HG02610 (cell line): ENCODE data around the gene RNF7.
A peak's percentile ranks its signal among the peaks of the same experiment; 100 is the strongest.
"Not testable (repeated sequence)": the region's sequence is repeated elsewhere in the genome, so short reads cannot be mapped to it uniquely, and the experiment has no call there.

Experiments used
- ATAC-seq: cut with Tn5 transposase; IDR thresholded peaks from one replicate; pipeline ENCODE4 v1.9.1; 2021; ENCODE audit warnings: mild to moderate bottlenecking, moderate library complexity; ENCODE audit not compliant: unreplicated experiment

The RNF7 gene

DNA sequence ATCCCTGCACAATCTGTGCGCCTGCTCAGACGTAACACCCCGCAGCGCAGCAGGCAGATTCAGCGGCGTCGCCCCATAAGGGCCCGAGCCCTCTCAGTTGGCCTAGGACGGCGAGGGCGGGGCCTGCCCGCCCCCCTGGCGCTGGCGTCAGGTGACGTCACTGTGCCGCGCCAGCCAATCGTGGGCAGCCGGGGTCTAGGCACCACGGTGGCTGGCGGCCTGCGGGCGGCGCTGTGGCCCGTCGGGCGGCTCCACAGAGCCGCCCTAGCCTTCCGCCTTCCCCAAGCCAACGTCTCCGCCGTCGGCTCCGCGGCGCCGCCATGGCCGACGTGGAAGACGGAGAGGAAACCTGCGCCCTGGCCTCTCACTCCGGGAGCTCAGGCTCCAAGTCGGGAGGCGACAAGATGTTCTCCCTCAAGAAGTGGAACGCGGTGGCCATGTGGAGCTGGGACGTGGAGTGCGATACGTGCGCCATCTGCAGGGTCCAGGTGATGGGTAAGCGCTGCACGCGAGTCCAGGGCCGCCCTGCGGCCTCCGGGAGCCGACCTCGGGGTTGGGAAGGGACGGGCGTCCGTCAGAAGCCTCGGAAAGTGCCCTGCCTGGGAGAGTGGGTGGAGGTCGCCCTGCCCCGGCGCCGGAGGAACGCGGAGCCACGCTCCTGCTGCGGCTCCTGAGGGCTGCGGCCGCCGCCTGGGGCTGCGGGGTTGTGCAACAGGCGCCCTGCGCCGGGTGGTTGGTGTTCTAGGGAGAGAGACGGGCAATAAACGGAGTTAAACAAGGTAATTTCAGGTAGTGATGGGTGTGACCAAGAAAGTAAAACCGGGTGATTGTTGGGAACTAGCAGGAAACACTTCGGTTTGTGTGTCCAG is at the start of gene RNF7:
Gene RNF7 (plus strand): TSS at position 277 of the 869 bp plus-strand sequence. CDS start 44 bp downstream, at position 321.
- ATAC-seq: peak; percentile 98

DNA sequence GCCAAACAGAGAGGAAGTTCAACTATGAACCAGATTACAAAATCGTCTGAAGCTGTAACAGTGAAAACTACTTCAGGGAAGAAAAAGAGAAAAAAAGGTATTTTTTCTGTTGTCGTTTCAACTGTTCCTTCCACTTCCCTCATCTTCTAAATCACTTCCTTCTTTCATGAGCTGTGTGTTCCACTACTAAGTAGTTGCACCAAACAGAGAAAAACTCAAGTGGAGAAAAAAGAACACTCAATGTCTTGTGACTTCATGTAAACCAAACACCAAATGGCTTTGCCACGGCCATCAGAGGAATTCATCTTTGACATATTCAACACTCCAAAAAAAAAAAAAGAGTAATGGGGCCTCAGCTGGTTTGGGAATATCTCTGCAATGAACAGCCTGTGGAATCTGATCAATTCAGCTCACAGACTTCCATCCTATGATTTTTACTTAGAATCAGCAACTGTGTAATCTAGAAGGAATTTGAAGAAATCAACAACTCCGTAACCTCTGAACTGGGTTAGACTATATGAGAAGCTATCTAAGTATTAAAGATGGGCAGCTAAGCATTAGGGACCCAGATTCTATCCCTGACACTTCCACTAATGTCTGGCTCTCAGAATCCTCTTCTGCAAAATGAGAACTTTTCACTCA is 47.5 kb upstream of the RNF7 start:
- no peak for ATAC-seq

DNA sequence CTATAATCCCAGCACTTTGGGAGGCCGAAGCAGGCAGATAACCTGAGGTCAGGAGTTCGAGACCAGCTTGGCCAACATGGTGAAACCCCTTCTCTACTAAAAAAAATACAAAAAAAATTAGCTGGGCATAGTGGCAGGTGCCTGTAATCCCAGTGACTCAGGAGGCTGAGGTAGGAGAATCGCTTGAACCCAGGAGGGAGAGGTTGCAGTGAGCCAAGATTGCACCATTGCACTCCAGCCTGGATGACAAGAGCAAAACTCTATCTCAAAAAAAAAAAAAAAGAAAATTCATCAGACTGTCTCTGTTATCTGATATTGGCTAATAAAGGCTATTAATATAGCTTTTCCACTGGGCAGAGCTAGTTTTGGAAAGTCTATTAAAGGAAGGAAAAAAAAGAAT is 46.6 kb upstream of the RNF7 start:
- not testable (repeated sequence) for ATAC-seq

DNA sequence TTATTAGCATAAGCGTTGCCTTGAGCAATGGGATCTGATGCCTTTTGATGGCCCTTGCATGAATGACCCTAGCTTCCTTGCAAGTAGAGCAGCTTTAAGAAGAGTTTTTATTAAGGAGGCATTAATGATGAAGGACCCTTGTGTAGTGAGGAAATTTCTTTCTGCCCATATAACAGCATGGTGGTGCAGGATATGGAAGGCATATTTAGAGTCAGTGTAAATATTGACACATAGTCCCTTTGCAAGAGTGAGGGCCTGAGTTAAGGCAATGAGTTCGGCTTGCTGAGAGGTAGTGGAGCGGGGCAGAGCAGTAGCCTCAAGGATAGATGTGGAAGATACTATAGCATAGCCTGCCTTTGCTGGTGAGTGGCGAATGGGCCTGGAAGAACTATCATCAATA is 45.1 kb upstream of the RNF7 start:
- ATAC-seq: not testable (repeated sequence)

DNA sequence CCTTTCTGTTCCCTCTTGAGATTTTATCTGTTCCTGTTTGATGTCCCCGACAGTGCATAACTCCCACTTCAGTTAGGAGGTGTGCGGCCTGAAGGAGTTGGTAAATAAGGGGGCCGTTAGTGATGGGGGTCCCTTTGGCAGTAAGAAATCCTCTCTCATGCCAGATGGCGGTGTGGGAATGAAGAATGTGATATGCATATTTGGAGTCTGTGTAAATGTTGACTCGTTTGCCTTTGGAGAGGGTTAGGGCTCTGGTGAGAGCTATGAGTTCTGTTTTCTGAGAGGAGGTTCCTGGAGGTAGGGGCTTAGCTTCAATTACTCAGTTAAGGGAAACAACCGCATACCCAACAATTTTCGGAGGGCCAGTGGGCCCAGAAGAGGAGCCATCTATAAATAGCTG is 38.8 kb upstream of the RNF7 start:
- ATAC-seq: no peak

DNA sequence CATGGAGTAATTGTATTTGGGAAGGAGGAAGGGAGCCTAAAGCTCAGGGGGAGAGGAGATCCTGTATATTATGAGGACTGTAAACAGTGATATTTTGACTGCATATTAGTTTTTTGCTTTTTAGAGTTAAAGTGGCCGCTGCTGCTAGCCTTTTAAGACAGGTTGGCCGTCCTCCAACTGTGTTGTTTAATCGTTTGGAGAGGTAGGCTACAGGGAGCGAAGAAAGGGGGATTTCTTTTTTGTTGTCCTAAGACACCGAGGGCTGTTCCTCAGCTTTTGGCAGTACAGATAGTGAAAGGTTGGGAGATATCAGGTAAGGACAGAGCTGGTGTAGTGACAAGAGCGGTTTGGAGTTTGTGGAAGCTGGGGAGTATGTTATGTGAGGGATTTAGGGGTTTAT is 38.2 kb upstream of the RNF7 start:
- no peak for ATAC-seq

DNA sequence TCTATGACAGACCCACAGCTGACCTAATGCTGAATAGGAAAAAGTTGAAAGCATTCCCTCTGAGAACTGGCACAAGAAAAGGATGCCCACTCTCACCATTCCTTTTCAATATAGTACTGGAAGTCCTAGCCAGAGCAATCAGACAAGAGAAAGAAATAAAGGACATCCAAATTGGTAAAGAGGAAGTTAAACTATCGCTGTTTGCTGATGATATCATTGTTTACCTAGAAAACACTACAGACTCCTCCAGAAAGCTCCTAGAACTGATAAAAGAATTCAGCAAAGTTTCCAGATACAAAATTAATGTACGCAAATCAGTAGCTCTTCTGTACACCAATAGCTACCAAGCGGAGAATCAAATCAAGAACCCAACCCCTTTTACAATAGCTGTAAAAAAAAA is 34.7 kb upstream of the RNF7 start:
- ATAC-seq: not testable (repeated sequence)

DNA sequence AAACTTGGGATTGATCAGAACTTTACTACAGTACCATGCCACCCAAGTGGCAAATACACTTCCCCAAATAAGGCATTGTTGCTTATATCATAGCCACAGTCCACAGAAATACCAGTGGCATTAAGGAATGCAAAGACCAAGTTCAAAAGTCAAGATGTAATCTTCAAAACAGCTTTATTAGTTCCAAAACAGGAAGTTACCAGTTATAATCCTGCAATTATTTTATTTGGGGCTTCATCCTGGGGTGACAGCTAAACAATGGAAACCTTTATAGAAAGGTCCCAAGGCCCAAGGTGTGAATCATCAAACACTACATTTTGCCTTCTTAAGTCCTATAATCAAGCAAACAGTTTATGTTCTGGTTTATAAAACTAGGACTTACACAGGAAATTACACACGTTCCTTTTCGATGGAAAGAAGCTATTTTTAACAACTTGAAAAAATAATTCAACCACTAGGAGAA is 30.3 kb upstream of the RNF7 start:
- no peak for ATAC-seq

DNA sequence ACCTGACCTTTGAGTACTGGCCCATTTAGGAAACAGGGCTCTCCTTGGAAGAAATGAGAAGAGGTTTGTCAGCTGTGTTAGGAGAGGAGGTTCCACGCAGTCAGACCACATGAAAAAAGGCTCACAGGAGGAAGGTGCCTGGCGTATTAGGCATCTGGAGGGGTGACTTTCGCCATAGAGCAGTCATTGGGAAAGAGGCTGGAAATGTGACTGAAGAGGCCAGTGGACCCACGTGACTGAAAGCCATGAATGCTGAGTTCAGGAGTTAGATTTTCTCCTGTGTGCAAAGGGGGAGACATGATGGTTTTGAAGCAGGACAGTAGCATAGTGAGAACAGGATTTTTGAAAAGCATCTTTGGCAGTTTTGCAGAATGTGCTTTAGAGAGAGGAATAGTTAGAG is 29.7 kb upstream of the RNF7 start:
- no peak for ATAC-seq

DNA sequence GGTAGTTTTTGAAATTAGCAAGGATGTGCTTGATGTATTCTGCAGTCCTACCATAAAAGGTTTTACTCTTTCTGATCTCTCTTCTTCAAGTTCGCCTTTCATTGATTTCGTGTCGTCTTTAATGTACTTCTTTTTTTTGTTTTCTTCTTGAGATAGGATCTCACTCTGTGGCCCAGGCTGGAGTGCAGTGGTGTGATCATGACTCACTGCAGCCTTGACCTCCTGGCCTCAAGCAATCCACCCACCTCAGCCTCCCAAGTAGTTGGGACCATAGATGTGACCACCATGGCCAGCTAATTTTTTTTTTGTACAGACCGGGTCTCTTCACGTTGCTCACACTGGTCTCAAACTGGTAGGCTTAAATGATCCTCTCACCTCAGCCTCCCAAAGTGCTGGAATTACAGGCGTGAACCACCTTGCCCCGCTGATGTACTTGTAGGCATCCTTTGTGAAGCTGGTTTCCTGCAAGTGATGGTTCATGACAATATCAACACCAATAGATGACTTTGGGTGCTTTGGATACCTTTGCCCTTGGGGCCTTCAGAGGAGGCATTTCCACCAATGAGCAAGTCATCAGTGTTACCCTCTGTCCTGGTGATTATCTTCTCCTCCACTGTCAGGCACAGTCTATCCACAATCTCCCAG is 28.9 kb upstream of the RNF7 start:
- ATAC-seq: no peak

DNA sequence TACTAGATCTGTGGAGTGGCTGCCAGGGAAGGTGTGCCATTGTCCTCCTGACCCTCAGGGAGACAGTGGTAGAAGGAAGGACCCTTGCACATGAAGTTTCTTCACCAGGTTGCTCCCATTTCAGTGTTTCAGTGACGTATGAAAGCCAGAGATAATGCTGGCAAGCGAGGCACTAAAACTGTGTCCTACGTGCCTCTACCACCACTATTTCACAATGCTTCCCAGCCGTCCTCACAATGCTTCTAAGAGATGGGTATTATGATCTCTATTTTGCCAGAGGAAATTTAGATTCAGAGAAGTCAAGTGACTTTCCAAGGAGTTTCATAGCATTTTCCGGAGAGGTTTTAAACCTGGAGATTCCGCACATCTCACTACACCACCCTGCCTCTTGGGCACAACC is 28.0 kb upstream of the RNF7 start:
- no peak for ATAC-seq

DNA sequence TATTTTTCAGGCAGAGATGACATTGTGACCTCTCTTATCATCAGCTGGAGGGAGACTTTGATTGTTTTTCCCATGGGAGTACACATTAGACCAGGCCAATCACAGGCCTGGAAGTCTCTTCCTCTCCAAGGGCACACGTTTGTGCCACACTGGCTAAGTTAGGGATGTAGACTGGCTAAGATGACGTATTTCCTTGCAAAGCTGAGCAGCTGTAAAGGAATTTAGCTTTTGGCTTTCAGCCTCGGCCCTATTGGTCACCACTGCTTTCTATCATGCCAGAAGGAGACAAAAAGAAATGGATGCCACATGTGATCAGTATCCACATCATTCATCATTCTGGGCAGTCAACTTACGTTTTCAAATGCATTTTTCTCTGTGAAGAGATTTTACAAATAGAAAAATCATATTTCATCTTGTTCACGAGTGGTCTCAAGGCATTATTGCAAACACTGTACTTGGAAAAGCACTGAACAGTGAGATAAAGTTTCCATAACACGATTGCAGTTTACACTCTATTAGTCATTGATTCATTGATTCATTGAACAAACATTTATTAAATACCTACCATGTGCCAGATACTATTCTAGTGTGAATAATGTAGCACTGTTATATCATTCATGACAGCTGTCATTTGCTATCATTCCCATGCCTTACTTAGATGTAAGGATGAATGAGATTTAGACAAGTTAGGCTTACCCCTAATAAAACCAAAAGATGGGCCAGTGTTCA is 27.0 kb upstream of the RNF7 start:
- ATAC-seq: no peak

DNA sequence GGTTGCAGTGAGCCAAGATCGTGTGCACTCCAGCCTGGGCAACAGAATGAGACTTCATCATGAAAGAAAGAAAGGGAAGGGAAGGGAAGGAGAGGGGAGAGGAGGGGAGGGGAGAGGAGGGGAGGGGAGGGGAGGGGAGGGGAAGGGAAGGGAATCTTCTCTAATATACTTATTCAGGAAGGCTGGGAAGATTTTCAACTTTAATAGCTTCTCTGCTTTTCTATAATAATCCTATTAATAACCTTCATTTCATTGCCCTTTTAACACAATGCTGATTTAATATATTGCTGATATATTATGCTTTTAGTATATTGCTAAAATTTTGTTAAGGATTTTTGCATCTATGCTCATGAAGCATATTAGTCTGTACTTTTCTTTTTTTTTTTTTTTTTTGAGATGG is 23.4 kb upstream of the RNF7 start:
- no peak for ATAC-seq

DNA sequence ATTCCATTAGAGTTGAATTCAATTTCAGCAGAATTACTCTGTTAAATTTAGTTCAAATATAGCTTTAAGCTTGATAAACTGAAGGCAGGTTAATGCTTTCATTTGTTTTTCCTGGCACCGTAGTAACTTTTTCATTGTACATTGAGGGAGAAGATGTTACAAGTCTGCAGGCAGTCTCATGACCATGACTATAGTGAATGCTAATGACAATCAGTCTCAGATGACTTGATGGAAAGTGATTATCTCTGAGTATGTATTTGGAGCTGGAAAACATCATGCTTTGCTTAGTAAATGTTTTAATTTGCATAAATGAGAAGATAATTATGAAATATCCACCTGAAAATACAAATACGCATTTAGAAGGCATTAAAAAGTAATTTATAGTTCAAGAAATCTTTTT is 16.0 kb upstream of the RNF7 start:
- ATAC-seq: no peak

DNA sequence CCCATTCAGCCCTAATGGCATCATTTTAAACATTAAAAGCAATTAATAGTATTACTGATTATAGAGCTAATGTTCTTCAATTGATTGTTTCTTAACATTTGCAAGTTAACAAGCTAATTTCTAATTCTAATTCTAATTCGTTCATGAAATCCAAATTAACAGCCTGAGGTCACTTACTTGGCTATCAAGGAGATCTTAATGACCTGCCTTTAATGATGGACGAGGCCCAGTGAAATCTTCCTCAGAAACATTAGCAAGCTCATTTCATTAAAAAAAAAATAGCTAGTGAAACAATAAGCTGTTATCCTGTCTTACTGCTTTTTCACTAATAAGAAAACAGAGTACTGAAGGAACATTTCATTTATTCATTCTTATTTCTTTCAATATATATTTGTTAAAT is 15.4 kb upstream of the RNF7 start:
- no peak for ATAC-seq

DNA sequence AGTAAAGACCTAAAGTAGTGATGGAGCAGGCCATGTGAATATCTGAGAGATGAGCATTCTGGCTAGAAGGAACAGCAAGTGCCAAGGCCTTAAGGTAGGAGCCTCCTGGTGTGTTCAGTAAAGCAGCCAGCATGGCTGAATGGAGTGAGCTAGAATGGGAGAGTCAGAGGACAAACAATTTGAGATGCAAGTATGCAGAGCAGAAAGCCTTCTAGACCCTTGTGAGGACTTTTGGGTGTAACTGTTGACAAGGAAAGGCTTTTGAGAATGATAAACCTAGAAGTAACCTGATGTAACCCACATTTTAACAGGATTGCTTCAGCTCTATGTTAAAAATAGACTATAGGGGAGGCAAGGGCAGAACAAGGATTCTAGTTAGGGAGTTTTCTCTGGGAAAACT is 14.8 kb upstream of the RNF7 start:
- ATAC-seq: no peak

DNA sequence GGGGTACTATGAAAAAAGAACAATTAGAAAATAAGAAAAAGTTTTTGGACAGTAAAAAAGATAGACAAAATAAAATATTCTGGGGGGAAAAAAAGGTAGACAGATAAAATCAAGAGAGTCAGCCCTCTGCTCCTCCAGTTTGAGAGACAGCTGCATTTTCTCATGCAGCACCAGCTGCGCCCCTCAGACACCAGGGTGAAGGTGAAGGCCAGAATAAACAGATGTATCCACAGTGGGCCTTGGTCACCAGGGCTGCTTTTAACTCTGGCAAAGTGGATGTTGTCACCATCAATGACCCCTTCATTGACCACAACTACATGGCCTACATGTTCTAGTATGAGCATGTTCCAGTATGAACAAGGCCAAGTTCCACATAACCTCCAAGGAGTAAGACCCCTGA is 13.9 kb upstream of the RNF7 start:
- no peak for ATAC-seq

DNA sequence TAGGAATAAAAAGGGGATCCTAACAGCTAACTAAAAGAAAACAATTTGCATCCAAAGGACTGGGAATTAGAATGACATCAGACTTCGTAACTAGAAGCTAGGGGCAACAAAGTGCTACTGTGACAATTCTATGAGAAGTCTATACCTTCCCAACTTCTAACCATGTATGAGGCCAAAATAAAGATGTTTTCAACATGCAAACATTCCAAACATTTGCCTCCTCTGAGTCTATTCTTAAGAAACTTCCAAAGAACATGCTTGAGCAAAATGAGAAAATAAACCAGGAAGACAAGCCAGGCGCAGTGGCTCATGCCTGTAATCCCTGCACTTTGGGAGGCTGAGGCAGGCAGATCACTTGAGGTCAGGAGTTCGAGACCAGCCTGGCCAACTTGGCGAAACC is 13.1 kb upstream of the RNF7 start:
- ATAC-seq: no peak

DNA sequence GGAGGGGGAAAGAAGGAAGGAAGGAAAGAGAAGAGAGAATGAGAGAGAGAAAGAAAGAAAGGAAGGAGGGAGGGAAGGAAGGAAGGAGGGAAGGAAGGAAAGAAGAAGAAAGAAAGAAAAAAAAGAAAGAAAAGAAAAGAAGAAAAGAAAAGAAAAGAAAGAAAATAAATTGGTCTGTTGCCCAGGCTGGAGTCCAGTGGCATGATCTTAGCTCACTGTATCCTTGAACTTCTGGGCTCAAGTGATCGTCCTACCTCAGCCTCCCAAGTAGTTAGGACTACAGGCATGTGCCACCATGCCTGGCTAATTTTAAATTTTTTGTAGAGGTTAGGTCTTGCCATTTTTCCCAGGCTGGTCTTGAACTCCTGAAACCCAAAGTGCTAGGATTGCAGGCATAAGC is 11.6 kb upstream of the RNF7 start:
- ATAC-seq: no peak

DNA sequence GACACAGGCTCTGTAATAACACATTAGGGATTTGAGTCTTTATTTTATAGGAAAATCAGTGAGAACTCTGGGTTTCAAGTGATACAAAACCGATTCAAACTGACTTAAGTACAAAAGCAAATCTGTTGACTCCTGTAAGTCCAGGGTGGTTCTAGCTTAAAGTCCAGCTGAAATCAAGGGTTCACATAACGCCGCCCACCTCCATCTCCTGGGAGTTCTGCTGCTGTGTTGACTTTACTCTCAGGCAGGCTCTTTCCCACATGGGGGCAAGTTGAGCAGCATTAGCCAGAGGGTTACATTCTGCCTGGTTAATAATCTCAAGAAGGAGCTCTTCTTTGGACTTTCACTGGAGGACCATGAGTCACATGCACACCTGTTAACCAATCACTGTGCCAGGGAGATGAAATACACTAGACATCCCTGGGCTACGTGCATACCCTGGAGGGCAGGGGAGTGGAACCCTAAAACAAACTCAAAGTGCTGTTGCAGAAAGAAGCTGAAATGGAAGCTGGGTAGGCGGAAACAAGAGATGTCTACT is 9.7 kb upstream of the RNF7 start:
- ATAC-seq: no peak

DNA sequence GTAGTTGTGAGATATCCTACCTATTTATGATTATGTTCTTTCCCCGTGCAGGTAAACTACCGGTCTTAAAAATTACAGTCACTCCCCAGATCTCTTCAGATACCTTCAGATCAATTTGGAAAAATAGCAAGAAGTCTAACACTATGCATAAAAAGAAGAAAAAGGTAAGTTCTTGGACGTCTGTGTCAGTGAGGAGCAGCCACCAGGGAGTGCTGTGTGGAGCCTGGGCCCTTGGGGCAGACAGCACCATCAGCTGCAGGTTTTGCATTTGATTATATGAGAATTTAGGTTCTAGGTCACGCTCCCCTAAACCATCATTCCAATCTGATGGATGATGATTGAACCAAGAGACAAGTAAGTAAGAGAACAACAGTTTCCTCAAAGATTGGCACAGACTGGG is 8.9 kb upstream of the RNF7 start:
- ATAC-seq: no peak
